IPS-18a (cell line): Measurements from ENCODE around the gene SPATA7.

Experiments used
- H3K27ac ChIP-seq: one replicate; pipeline ENCODE4 v1.5.1; 2013; ENCODE audit warnings: low read length
- H3K27me3 ChIP-seq: one replicate; pipeline ENCODE4 v1.6.1; 2013; ENCODE audit warnings: mild to moderate bottlenecking, low read length; ENCODE audit not compliant: control insufficient read depth, insufficient read depth
- H3K36me3 ChIP-seq: one replicate; pipeline ENCODE4 v1.6.1; 2013; ENCODE audit warnings: low read depth, low read length; ENCODE audit not compliant: control insufficient read depth
- H3K4me1 ChIP-seq: one replicate; pipeline ENCODE4 v1.6.1; 2013; ENCODE audit warnings: low read depth, low read length; ENCODE audit not compliant: control insufficient read depth
- H3K4me3 ChIP-seq: one replicate; pipeline ENCODE4 v1.5.1; 2013; ENCODE audit warnings: low read length
- H3K9ac ChIP-seq: one replicate; pipeline ENCODE4 v1.6.1; 2013; ENCODE audit warnings: mild to moderate bottlenecking, low read length, moderate library complexity
- H3K9me3 ChIP-seq: one replicate; pipeline ENCODE4 v1.6.1; 2013; ENCODE audit warnings: low read depth, low read length; ENCODE audit not compliant: control insufficient read depth

Gene SPATA7

GRCh38 chr14:88385212-88386101 is at the start of gene SPATA7:
TSS of gene SPATA7 (plus strand) at chr14:88385657. CDS start at chr14:88385819, 162 bp downstream.
- Histone ChIP-seq H3K27ac (peak within 1 kb of the TSS; percentile 1), H3K9ac (peak within 1 kb of the TSS; percentile 75), H3K4me1 (no peaks in the 10 kb centered on the region), H3K36me3 (no peaks in the 10 kb centered on the region), H3K4me3 (peak within 1 kb of the TSS; percentile 95), H3K27me3 (peaks cover 9% of the 10 kb centered on the region), H3K9me3 (no peaks in the 10 kb centered on the region)

DNA sequence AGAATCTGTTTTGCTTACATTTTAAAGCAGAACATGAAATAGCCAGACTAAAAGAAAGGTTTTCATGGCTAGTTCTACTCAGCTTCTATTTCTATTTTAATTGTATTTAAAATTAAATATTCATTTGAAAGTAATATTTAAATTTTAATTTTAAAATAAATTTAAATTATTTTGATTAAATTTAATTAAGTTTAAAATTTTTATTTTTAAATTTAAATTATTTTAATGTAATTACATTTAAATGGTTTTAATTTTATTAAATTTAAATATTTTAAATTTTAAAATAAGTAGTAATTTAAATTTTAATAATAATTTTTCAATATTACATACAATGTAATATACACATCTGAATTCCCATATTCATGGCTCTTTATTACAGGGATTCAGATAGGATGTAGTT is 45.1 kb upstream of the SPATA7 start:
- Histone ChIP-seq H3K27ac (no peak overlapping the region), H3K36me3 (no peaks in the 10 kb centered on the region), H3K9me3 (no peaks in the 10 kb centered on the region), H3K9ac (no peak overlapping the region), H3K27me3 (no peaks in the 10 kb centered on the region), H3K4me1 (no peaks in the 10 kb centered on the region), H3K4me3 (no peak overlapping the region)

DNA sequence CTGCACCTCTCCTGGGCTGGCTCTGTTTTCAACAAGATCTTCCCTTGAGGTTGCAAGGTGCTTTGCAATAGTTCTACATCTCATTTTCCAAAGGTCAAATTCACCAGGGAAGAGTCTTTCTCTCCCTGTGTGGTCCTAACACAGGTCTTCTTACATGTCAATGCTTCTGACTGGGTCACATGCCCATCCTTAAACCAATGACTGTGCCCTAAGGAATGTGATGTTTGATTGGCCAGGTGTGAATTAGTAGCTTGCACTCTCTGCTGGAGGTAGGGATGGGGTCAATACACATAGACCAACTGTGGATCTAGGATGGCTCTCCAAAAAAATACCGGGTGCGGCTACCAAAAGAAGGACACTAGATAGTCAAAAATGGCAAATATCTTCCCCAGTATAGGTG is 42.5 kb upstream of the SPATA7 start:
- Histone ChIP-seq H3K27ac (no peak overlapping the region), H3K36me3 (no peaks in the 10 kb centered on the region), H3K9me3 (no peaks in the 10 kb centered on the region), H3K4me3 (no peak overlapping the region), H3K27me3 (no peaks in the 10 kb centered on the region), H3K4me1 (no peaks in the 10 kb centered on the region), H3K9ac (no peak overlapping the region)

DNA sequence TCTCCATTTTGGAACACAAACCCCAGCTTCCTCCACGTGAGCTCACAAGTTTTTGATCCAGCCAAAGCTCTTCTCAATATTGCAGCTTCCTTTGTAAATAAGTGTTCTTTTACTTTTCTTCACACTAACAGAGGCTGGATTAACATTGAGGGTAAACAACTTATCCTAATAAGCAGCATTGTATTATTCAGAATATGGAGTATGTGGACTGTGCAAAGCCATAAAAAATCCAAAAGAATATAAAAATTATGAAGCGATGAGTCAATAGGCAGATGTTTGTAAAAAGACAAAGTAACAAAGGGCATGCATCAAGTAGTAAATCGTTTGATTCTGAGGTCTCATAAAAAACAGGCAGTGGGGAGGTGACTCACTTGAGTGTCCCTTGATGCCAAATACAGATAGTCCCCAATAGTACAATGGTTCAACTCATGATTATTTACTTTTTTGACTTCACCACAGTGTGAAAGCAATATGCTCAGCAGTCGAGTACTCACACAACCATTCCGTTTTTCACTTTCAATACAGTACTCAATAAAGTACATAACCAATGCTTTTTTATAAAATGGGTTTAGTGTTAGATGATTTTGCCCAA is 39.3 kb upstream of the SPATA7 start:
- Histone ChIP-seq H3K36me3 (no peaks in the 10 kb centered on the region), H3K9me3 (no peaks in the 10 kb centered on the region), H3K9ac (no peak overlapping the region), H3K27ac (no peak overlapping the region), H3K27me3 (no peaks in the 10 kb centered on the region), H3K4me3 (no peak overlapping the region), H3K4me1 (no peaks in the 10 kb centered on the region)

DNA sequence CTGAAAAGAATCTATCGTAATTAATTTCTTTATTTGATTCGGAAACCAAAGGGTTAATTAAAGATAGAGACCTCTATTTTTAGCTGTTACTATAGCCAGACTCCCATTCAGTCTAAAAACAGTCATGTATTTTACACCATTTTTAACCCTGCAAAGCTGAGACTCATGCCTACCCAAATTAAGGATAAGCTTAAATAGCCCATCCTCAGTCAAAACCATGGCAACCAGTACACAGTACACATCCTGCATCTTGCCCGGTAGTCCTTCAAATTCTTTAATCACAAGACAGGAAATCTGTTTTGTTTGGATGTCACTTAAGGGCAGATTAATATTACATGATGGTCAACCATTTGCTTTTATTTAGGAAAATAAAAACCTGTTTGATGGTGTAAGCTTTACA is 36.9 kb upstream of the SPATA7 start:
- H3K9me3 ChIP-seq: no peaks in the 10 kb centered on the region
- no peaks in the 10 kb centered on the region for H3K36me3 ChIP-seq
- no peaks in the 10 kb centered on the region for H3K27me3 ChIP-seq
- no peaks in the 10 kb centered on the region for H3K4me1 ChIP-seq
- H3K27ac ChIP-seq: no peak overlapping the region
- H3K9ac ChIP-seq: no peak overlapping the region
- no peak overlapping the region for H3K4me3 ChIP-seq

DNA sequence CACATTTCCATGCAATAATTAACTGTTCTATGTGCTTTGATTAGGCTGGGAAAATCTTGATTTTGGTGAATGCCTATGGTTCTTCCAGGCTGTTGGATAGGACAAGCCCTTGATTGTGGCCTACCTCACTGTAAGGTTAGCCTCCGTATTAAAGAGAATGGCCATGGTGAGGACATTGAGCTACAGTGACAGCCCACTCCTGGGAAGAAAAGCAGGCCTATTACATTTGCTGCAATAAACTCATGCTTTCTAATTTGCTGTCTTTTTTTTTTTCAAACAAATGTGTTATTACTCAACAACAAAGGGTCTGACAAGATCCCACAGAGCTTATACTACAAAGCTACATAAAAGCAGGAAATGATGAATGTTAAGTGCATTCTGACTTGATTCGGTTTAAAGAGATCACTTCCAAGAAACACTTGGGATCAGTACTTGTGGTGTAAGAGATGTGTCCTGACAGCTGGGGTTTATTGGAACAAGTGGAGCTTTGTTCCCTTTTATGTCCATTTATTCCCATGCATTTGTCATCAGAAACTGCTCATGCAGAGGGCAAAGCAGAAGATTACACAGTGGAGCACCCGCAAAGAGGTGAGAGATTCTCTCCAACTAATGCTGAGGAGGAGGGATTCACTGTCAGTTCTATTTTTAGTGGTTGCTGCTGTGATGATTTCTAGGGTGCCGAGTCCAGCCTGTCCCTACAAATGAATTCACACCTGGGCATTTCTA is 33.3 kb upstream of the SPATA7 start:
- no peak overlapping the region for H3K4me3 ChIP-seq
- H3K9ac ChIP-seq: no peak overlapping the region
- no peaks in the 10 kb centered on the region for H3K27me3 ChIP-seq
- no peak overlapping the region for H3K27ac ChIP-seq
- no peaks in the 10 kb centered on the region for H3K36me3 ChIP-seq
- no peaks in the 10 kb centered on the region for H3K9me3 ChIP-seq
- H3K4me1 ChIP-seq: no peaks in the 10 kb centered on the region

DNA sequence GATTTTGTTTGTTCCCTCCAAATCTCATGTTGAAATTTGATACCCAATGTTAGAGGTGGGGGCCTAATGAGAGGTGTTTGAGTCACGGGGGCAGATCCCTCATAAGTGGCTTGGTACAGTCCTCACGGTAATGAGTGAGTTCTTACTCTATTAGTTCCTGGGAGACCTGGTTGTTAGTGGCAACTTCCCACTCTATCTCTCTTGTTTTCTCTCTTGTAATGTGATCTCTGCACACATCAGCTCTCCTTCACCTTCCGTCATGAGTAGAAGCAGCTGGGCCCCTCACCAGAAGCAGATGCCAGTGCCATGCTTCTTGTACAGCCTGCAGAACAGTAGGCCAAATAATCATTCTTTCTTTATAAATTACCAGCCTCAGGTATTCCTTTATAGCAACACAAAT is 32.8 kb upstream of the SPATA7 start:
- Histone ChIP-seq H3K4me1 (no peaks in the 10 kb centered on the region), H3K9ac (no peak overlapping the region), H3K9me3 (no peaks in the 10 kb centered on the region), H3K4me3 (no peak overlapping the region), H3K27ac (no peak overlapping the region), H3K36me3 (no peaks in the 10 kb centered on the region), H3K27me3 (no peaks in the 10 kb centered on the region)

- no peaks in the 10 kb centered on the region for H3K4me1 ChIP-seq
- H3K27ac ChIP-seq: no peak overlapping the region
- H3K9ac ChIP-seq: no peak overlapping the region
- no peaks in the 10 kb centered on the region for H3K36me3 ChIP-seq
- H3K4me3 ChIP-seq: no peak overlapping the region
- no peaks in the 10 kb centered on the region for H3K9me3 ChIP-seq
- H3K27me3 ChIP-seq: no peaks in the 10 kb centered on the region
Measured at GRCh38 chr14:88354358-88354757, 31.1 kb upstream of the SPATA7 start.

DNA sequence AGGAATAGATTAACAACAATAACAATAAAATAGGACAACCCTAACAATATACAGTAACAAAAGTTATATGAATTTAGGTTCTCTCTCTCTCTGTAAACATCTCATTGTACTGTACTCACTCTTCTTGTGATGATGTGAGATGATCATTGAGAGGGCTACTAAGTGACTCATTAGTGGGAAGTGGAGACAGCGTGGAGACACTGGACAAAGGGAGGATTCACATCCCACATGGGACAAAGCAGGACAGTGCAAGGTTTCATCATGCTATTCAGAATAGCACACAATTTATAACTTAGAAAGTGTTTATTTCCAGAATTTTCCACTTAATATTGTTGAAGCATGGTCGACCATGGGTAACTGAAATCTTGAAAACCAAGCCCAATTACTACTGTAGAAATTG is 26.0 kb upstream of the SPATA7 start:
- H3K4me3 ChIP-seq: no peak overlapping the region
- no peaks in the 10 kb centered on the region for H3K9me3 ChIP-seq
- no peaks in the 10 kb centered on the region for H3K36me3 ChIP-seq
- no peak overlapping the region for H3K9ac ChIP-seq
- no peak overlapping the region for H3K27ac ChIP-seq
- peaks cover 24% of the 10 kb centered on the region for H3K4me1 ChIP-seq
- no peaks in the 10 kb centered on the region for H3K27me3 ChIP-seq

GRCh38 chr14:88363644-88364043 is 21.8 kb upstream of the SPATA7 start:
- Histone ChIP-seq H3K27ac (no peak overlapping the region), H3K27me3 (no peaks in the 10 kb centered on the region), H3K4me3 (no peak overlapping the region), H3K9ac (no peak overlapping the region), H3K9me3 (peaks cover 4% of the 10 kb centered on the region), H3K4me1 (peaks cover 39% of the 10 kb centered on the region), H3K36me3 (no peaks in the 10 kb centered on the region)

DNA sequence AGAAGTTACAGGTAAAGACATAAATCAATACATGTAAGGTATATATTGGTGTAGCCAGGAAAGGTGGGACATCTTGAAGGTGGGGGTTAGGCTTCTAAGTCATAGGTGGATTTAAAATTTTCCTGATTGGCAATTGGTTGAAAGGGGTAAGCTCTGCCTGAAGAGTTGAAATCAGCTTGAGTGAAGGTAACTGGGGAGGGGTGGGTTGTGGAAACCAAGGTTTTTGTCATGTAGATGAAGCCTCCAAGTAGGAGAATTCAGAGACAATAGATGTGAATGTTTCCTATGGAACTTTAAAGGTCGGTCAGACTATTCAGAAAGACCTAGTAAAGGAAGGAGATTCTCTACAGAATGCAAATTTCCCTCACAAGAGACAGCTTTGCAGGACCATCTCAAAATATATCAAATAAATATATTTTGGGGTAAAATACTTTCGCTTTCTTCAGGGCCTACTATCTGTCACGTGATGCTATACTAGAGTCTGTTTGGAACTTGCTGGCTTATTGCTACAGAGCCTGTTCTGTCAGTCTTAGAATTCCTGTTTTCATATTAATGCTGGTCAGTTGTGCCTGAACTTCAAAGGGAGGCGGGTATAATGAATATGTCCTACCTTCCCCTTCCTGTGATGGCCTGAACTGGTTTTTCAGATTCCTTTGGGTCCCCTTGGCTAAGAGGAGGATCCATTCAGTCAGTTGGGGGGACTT is 20.6 kb upstream of the SPATA7 start:
- H3K9me3 ChIP-seq: peaks cover 4% of the 10 kb centered on the region
- H3K4me1 ChIP-seq: peaks cover 39% of the 10 kb centered on the region
- H3K4me3 ChIP-seq: peak overlapping the region; percentile 29
- H3K27me3 ChIP-seq: no peaks in the 10 kb centered on the region
- H3K9ac ChIP-seq: no peak overlapping the region
- H3K27ac ChIP-seq: peak overlapping the region; percentile 79
- no peaks in the 10 kb centered on the region for H3K36me3 ChIP-seq
